GM12865 (cell line): Measurements from ENCODE around the gene HKDC1.

Source experiments
- DNase-seq: peaks from one replicate; pipeline ENCODE4 v3.0.0; 2010; ENCODE audit warnings: low read depth
- H3K4me3 ChIP-seq: 2 replicates; pipeline ENCODE4 v1.5.1; 2011; ENCODE audit warnings: mild to moderate bottlenecking, low read depth, low read length, control low read depth
- TF ChIP-seq, protein P1 (sequence below): IDR thresholded peaks from 2 replicates; pipeline ENCODE4 v1.5.1; 2011; ENCODE audit warnings: low read length, control low read depth, low read depth, inconsistent platforms; ENCODE audit not compliant: insufficient read depth; ENCODE audit errors: missing control alignments

The HKDC1 gene

DNA sequence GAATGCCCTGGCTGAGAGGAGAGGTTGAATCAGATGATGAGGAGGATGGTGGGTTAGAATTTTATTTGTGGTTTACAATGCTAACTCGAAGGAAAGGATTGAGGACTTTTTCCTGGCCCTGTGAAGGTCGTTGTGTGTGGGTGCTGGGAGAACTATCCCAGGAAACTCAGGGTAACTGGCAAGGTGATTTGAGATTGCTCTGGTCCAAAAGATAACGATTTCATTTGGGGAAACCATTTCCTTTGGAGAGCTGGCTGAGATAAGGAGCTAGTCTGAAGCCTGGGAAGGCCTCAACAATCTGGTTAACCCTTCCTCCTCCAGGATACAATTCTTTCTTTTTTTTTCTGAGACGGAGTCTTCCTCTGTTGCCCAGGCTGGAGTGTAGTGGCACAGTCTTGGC lies 91.2 kb downstream of the HKDC1 start:
- no peak for DNase-seq
- no peak overlapping the region for H3K4me3 ChIP-seq
- TF ChIP-seq, protein P1, sequence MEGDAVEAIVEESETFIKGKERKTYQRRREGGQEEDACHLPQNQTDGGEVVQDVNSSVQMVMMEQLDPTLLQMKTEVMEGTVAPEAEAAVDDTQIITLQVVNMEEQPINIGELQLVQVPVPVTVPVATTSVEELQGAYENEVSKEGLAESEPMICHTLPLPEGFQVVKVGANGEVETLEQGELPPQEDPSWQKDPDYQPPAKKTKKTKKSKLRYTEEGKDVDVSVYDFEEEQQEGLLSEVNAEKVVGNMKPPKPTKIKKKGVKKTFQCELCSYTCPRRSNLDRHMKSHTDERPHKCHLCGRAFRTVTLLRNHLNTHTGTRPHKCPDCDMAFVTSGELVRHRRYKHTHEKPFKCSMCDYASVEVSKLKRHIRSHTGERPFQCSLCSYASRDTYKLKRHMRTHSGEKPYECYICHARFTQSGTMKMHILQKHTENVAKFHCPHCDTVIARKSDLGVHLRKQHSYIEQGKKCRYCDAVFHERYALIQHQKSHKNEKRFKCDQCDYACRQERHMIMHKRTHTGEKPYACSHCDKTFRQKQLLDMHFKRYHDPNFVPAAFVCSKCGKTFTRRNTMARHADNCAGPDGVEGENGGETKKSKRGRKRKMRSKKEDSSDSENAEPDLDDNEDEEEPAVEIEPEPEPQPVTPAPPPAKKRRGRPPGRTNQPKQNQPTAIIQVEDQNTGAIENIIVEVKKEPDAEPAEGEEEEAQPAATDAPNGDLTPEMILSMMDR: no peak

DNA sequence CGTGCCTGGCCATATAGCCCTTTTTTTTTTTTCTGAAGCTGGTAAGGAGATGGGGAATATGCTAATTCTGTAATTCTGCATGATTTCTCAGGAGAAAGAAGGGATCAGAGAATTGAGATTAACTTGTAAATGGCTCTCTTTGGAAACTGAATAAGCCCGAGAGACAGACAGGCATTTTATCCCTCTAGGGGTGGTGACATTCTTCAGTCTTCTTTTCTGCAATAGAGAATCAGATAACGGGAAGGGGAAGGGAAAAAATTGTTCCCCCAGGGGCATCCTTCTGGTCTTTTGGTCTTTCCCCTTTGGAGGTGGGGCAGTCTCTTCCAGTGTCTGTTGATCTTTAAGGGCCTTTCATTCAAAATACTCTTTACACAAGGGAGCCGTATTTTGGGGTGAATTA lies 92.4 kb downstream of the HKDC1 start:
- no peak overlapping the region for H3K4me3 ChIP-seq
- TF ChIP-seq, protein P1: no peak
- DNase-seq: no peak

DNA sequence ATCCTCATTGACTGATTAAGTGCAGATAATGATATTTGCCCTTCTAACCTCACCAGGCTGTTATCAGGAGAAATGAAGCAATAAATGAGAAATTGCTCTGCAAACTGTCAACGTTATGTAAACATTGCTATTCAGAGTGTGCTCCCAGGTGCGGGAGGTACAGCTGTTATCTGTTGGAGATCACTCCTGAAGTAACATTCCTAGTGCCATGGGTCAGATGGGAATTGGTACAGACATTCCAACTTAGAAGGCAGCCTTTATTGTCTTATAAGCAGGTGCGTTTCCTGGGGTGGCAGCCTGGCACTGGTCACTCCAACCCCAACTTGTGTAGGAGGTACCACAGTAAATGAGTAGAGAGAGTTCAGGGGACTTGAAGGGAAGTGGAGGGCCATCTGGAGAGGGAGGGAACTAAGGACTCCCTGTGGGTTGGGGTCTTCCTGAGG lies 95.0 kb downstream of the HKDC1 start:
- TF ChIP-seq, protein P1: no peak
- no peak for DNase-seq
- H3K4me3 ChIP-seq: no peak overlapping the region

DNA sequence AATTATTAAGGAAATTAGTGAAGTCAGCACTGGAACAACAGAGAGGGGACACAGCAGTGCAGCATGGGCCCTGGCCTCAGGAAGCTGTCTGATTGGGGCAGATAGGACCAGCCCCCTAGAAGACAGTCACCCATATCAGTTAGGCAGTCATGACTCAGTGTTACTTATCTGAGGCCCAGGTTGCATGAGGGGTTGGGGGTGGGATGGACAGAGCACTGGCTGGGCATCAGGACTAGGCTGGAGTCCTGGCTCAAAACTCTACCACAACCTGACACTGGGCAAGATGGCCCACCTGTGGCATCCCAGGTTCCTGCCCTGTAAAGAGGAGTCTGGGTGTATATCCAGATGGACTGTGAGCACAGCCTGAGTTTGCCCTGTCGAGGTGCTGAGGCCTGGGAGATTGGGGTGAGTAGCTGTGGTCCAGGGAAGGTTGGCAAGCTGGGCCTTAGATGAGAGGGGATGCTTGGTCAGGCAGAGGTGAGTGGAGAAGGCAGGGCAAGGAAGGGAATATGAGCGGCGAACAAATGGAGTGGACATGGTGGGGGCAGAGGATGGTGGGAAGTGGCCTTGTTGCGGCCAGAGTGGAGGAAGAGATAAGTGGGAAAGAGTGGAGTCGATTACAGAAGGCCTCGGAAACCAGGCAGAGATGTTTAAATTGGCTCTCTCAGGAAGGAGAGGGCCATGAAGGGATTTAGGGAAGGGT lies 95.6 kb downstream of the HKDC1 start:
- no peak for DNase-seq
- TF ChIP-seq, protein P1: no peak
- no peak overlapping the region for H3K4me3 ChIP-seq

DNA sequence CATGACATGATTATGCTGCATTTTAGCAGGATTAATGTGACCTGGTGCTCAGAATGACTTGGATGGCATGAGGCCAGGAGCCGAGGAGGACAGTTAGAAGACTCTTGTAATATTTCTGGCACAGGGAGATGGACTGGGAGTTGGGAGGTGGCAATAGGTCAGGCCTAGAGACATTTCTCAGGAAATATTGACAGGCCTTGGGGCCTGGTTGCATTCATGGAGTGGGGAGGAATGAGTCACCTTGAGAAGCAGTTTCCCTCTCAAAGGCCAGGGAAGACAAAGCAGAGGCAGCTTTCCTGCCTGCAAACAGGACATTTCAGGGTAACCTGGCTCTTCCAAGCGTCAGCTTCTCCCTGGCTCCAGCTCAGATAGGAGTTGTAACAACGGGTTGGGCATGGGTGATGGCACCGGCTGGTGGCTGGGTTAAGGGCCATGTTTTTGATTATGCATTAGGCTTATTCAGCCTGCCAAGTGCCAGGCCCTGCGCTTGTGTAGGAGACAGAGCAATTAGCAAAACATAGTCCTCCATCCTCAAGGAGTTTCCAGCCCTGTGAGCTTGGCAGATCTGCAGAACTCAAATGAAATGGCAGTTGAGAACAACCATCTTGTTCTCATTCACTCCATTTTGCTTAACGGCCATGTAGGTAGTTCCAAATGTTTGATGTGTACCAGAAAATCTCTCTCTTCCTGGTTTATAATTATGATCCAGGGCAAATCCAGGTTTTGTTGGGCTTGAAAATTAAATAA lies 96.4 kb downstream of the HKDC1 start:
- no peak for DNase-seq
- H3K4me3 ChIP-seq: no peak overlapping the region
- TF ChIP-seq, protein P1: no peak
